Keratinocyte (primary cell): Measurements from ENCODE around the gene RGMA. TPM values are rescaled to one million over a fixed set of nuclear protein-coding genes. Genes with fewer than 3 reads are reported as not detected.

Experiments
- DNase-seq: peaks from one replicate; pipeline ENCODE4 v3.0.0-alpha.2; 2011; ENCODE audit warnings: low read depth, missing footprints, low spot score
- FAIRE-seq: peaks from 2 replicates; lab custom pipeline; 2011; peaks lifted over from hg19 to GRCh38; lab: Jason Lieb, UNC
- H2AFZ ChIP-seq: 2 replicates; pipeline ENCODE4 v1.6.0; 2012; ENCODE audit warnings: low read length, control low read depth, inconsistent platforms; ENCODE audit not compliant: control insufficient read depth
- H3K27ac ChIP-seq: 2 replicates; pipeline ENCODE4 v1.5.1; 2011; ENCODE audit warnings: low read length; ENCODE audit not compliant: control insufficient read depth, insufficient read depth
- H3K27me3 ChIP-seq: 3 replicates; pipeline ENCODE4 v1.6.0; 2011; ENCODE audit warnings: low read length; ENCODE audit not compliant: control insufficient read depth, insufficient read depth; ENCODE audit errors: extremely low read depth
- H3K36me3 ChIP-seq, 2 experiments: 2 replicates in 1 of 2; 3 replicates in 1 of 2; pipeline ENCODE4 v1.5.1; 2011; ENCODE audit warnings: low read length in 2 of 2, mild to moderate bottlenecking in 1 of 2; ENCODE audit not compliant: control insufficient read depth in 2 of 2, insufficient read depth in 2 of 2; ENCODE audit errors: extremely low read depth in 1 of 2
- H3K4me1 ChIP-seq: 3 replicates; pipeline ENCODE4 v1.5.1; 2011; ENCODE audit warnings: low read length; ENCODE audit not compliant: control insufficient read depth, insufficient read depth; ENCODE audit errors: extremely low read depth
- H3K4me2 ChIP-seq: 3 replicates; pipeline ENCODE4 v1.6.0; 2011; ENCODE audit warnings: low read depth, low read length; ENCODE audit not compliant: control insufficient read depth, insufficient read depth; ENCODE audit errors: extremely low read depth
- H3K4me3 ChIP-seq, 3 experiments: fragments of 200-600 bp in 1 of 3; sonication (generic) in 1 of 3; 2 replicates in 2 of 3; 3 replicates in 1 of 3; pipeline ENCODE4 v1.5.1; 2011 to 2016; ENCODE audit warnings: low read length in 3 of 3, mild to moderate bottlenecking in 3 of 3, control low read depth in 2 of 3, inconsistent platforms in 1 of 3, low read depth in 1 of 3, mixed read lengths in 1 of 3, mixed run types in 1 of 3, moderate library complexity in 1 of 3; ENCODE audit not compliant: control insufficient read depth in 2 of 3, insufficient read depth in 2 of 3; ENCODE audit errors: extremely low read depth in 1 of 3
- H3K79me2 ChIP-seq: 2 replicates; pipeline ENCODE4 v1.6.0; 2012; ENCODE audit warnings: low read length; ENCODE audit not compliant: control insufficient read depth, insufficient read depth
- H3K9ac ChIP-seq: 3 replicates; pipeline ENCODE4 v1.6.0; 2011; ENCODE audit warnings: low read length; ENCODE audit not compliant: control insufficient read depth, insufficient read depth; ENCODE audit errors: extremely low read depth
- H3K9me1 ChIP-seq: 3 replicates; pipeline ENCODE4 v1.6.0; 2011; ENCODE audit warnings: low read length; ENCODE audit not compliant: control insufficient read depth, insufficient read depth; ENCODE audit errors: extremely low read depth
- H3K9me3 ChIP-seq: 2 replicates; pipeline ENCODE4 v1.5.1; 2012; ENCODE audit warnings: low read depth, low read length; ENCODE audit not compliant: control insufficient read depth
- H4K20me1 ChIP-seq: 3 replicates; pipeline ENCODE4 v1.6.0; 2011; ENCODE audit warnings: low read length; ENCODE audit not compliant: control insufficient read depth, insufficient read depth; ENCODE audit errors: extremely low read depth
- EZH2 ChIP-seq: IDR thresholded peaks from one replicate; pipeline ENCODE4 v1.6.1; 2012; ENCODE audit warnings: inconsistent platforms, mild to moderate bottlenecking, low read length, moderate library complexity
- dilution Hi-C: fragments of 300-500 bp; cut with MboI; formaldehyde crosslinking; loops from one replicate; pipeline ENCODE4 v1.7.0; 2020; ENCODE audit warnings: low sequenced_read_pairs; ENCODE audit not compliant: extremely low pct_ligation_motif_present
- polyA plus RNA-seq, 5 experiments: library from polyadenylated mRNA; depleted of rRNA in 3 of 5; stranded (reverse) in 3 of 5; stranded (forward) in 1 of 5; unstranded in 1 of 5; fragments of >200 nt; gene quantifications; 1 replicate in 1 of 5; 2 replicates in 3 of 5; 3 replicates in 1 of 5; pipeline versions ENCODE4 v1.2.1 to v1.2.3, GENCODE V29; 2011 to 2012; ENCODE audit warnings: missing spikeins in 2 of 5, low read depth in 1 of 5, low replicate concordance in 1 of 5
- TF ChIP-seq, protein P1 (sequence below), 3 experiments: IDR thresholded peaks in 1 of 3; conservative IDR thresholded peaks in 1 of 3; optimal IDR thresholded peaks in 1 of 3; 2 replicates in 2 of 3; 3 replicates in 1 of 3; pipeline versions ENCODE3 to v1.5.1; 2011; ENCODE audit warnings: low read length in 3 of 3, mild to moderate bottlenecking in 3 of 3, moderate library complexity in 2 of 3, control low read depth in 1 of 3, inconsistent platforms in 1 of 3; ENCODE audit not compliant: insufficient read depth in 2 of 3; ENCODE audit errors: extremely low read depth in 1 of 3

Gene RGMA
- polyA plus RNA-seq, 1 donor (not counting 4 experiments of a cell fraction or from before 2014, with no cell fraction given), result 0.18 TPM

DNA sequence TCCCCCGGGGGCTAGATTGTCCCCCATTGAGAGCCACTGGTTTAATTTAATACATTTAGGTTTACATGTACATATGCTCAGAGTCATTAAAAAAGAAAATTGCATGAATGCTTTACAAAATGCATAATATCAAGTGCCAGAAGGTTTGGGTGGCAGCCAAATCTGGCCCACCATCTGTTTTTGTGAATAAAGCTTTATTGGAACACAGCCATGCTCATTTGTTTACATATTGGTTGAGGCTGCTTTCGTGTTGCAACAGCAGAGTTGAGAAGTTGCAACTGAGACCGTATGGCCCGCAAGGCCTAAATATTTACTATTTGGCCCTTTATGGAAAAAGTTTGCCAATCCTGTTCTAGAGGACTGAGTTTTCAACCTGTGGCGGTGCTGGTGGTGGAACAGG is 32.1 kb upstream of the RGMA start:
- Histone ChIP-seq H3K36me3 (no peaks in the 10 kb centered on the region), H3K4me3 (no peak overlapping the region), H3K9ac (no peak overlapping the region), H4K20me1 (no peaks in the 10 kb centered on the region), H3K4me2 (no peak overlapping the region), H3K27ac (no peak overlapping the region), H3K79me2 (no peaks in the 10 kb centered on the region), H3K9me3 (no peaks in the 10 kb centered on the region), H3K4me1 (no peaks in the 10 kb centered on the region), H3K27me3 (no peaks in the 10 kb centered on the region), H2AFZ (no peak overlapping the region), H3K9me1 (no peaks in the 10 kb centered on the region)
- dilution Hi-C loops, result no loop called here
- DNase-seq (no peak), FAIRE-seq (no peak)
- TF ChIP-seq, protein P1, sequence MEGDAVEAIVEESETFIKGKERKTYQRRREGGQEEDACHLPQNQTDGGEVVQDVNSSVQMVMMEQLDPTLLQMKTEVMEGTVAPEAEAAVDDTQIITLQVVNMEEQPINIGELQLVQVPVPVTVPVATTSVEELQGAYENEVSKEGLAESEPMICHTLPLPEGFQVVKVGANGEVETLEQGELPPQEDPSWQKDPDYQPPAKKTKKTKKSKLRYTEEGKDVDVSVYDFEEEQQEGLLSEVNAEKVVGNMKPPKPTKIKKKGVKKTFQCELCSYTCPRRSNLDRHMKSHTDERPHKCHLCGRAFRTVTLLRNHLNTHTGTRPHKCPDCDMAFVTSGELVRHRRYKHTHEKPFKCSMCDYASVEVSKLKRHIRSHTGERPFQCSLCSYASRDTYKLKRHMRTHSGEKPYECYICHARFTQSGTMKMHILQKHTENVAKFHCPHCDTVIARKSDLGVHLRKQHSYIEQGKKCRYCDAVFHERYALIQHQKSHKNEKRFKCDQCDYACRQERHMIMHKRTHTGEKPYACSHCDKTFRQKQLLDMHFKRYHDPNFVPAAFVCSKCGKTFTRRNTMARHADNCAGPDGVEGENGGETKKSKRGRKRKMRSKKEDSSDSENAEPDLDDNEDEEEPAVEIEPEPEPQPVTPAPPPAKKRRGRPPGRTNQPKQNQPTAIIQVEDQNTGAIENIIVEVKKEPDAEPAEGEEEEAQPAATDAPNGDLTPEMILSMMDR (optimal IDR thresholded peaks at IDR 0.05 in 1 of 3, IDR thresholded peaks at IDR 0.05 in 1 of 3, conservative IDR thresholded peaks at IDR 0.05 in 1 of 3; ENCODE audit: extremely low read depth in 1 of 3, insufficient read depth in 2 of 3, low read length in 3 of 3), result no peak
- no peak for TF ChIP-seq EZH2

- H3K79me2 ChIP-seq, result no peaks in the 10 kb centered on the region
- H3K4me2 ChIP-seq, result no peak overlapping the region
- H2AFZ ChIP-seq, result no peak overlapping the region
- no peaks in the 10 kb centered on the region for H3K9me1 ChIP-seq
- no peaks in the 10 kb centered on the region for H3K9me3 ChIP-seq
- TF ChIP-seq EZH2, result no peak
- TF ChIP-seq, protein P1 (optimal IDR thresholded peaks at IDR 0.05 in 1 of 3, IDR thresholded peaks at IDR 0.05 in 1 of 3, conservative IDR thresholded peaks at IDR 0.05 in 1 of 3; ENCODE audit: extremely low read depth in 1 of 3, insufficient read depth in 2 of 3, low read length in 3 of 3), result no peak
- H3K4me1 ChIP-seq, result no peaks in the 10 kb centered on the region
- H3K9ac ChIP-seq, result no peak overlapping the region
- H3K27ac ChIP-seq, result no peak overlapping the region
- H3K4me3 ChIP-seq, result no peak overlapping the region
- dilution Hi-C loops, result no loop called here
- H4K20me1 ChIP-seq, result no peaks in the 10 kb centered on the region
- H3K36me3 ChIP-seq, result no peaks in the 10 kb centered on the region
- no peaks in the 10 kb centered on the region for H3K27me3 ChIP-seq
- DNase-seq, result no peak
- FAIRE-seq, result no peak
Measured at GRCh38 chr15:93118904-93119303, 29.9 kb upstream of the RGMA start.
